HG02759 (cell line): Measurements from ENCODE around the gene ASB10.

Experiments
- ATAC-seq: cut with Tn5 transposase; IDR thresholded peaks from one replicate; pipeline ENCODE4 v1.9.1; 2021; ENCODE audit warnings: mild to moderate bottlenecking, moderate library complexity; ENCODE audit not compliant: unreplicated experiment

ASB10 gene

GRCh38 chr7:151188252-151188542 lies 1.1 kb upstream of the ASB10 start:
- ATAC-seq: no peak

GRCh38 chr7:151187409-151188251 lies 580 bp upstream of the ASB10 start:
- no peak for ATAC-seq

DNA sequence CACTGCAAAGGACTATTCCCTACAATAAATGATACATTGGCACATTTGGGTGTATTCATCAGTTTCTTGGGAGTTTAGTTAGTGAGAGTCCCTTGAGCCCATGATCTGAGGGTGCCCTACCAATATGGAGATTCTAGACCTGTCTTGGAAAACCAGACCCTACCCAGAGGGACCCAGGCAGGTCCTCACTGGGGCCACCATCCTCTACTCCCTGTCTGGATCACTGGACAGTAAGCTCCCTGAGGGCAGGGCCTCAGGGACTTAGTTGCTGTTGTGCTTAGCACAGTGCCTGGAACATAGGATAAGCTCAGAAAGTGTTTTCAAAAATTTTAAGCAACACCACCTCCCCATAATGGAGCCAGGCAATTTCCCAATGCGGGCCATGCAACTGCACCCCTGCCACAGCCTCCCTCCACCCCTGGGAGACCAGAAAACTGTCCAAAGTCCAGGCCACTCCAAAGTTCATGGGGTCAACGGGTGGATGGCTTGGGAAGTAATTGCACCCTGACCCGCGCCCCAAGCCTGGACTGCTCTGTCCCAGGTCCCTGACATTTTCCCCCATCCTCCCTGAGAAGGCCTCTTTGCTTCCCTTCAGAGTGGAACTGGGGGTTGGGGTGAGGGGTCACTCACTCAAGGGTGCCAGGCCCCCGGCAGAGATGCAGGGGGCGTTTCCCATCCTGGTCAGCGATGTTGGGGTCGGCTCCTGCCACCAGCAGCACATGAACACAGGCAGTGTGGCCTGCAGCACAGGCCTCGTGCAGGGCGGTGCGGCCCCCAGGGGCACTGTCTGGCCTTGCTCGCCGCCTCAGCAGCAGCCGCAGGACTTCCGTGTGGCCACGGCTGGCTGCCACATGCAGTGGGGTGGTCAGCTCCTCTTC lies 1.0 kb downstream of the ASB10 start:
- ATAC-seq: no peak

- ATAC-seq: no peak
Observed at GRCh38 chr7:151181011-151181431, 6.0 kb downstream of the ASB10 start.

- ATAC-seq: no peak
Observed at GRCh38 chr7:151179946-151180345, 7.1 kb downstream of the ASB10 start.

DNA sequence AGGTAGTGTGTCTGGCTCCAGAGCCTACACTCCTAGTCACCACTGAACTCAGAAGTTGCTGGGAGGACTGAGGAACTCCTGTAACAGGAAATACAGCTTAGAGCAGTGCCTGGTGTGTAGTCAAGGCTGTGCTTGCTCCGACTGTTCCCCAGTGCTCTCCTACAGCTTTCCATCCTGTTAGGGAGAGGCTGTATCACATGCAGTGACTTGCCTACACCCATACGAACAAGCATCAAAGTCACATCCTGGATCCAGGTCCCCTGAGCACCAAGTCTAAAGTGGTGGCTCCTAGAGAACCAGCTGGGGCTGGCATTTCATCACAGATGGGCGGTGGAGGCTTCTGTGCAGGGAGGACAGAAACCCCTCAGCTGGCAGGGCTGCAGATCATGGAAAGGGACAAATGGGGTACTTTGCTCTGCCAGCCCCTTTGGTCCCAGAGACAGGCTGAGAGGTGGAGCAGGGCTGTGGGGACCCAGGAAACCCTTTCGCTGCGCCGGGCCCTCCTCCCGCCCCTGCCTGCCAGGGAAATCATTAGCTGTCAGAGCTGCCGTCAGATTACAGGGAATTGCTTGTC lies 7.7 kb downstream of the ASB10 start:
- no peak for ATAC-seq

- no peak for ATAC-seq
Observed at GRCh38 chr7:151178831-151179230, 8.2 kb downstream of the ASB10 start.

DNA sequence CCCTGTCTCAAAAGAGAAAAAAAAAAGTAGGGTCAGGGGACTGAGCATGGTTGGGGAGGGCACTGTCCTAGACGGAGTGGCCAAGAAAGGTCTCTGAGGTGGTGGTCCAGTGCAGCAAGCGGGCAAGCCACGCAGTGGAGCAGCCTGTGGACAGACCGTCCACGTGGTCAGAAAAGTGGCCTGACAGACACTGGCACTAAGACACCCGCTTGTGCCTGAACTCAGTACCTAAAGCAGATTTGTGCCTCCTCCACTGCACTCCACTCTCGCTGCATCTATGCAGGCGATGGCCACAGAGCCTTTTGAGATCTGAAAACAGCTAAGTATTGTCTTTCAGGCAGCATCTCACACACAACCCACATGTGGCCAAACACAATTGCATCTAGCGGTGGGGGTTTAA lies 8.8 kb downstream of the ASB10 start:
- no peak for ATAC-seq

DNA sequence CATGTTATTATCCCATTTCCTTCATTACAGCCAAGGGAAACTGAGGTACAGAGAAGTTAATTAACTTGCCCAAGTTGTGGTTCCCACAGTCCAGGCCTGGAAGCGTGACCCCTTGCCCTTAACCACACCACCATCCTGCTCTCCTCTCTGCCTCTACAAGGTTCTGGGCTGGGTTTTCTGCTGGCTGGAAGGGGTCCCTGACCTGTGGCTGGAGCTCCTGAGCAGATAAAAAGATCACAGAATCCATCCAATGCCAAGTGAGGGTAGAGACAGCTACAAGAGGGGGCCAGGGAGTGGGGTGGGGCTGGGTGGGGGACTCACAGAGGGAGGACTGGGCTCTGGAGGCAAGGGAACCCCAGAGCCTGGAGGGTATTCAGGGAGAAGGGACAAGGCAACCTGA lies 9.7 kb downstream of the ASB10 start:
- no peak for ATAC-seq

DNA sequence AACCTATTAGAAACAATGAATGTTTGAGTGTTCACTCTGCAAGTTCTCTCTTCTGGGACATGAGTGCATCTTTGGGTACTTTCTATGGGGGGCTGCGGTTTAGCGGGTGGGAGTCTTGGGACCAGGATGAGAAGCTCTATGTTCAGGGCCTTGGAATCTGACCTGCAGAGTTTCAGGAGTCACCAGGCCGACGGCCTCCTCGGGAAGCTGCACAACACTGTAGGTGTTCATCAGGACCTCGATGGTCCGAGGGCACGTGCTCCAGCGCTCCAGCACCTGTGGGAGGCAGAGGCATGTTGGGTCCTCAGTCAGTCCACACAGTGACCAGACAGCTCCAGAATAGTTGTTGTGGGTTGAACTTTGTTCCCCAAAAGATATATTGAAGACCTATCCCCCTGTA lies 10.6 kb downstream of the ASB10 start:
- ATAC-seq: no peak

GRCh38 chr7:151175793-151176311 lies 11.2 kb downstream of the ASB10 start:
- no peak for ATAC-seq

GRCh38 chr7:151175047-151175792 lies 11.8 kb downstream of the ASB10 start:
- no peak for ATAC-seq

DNA sequence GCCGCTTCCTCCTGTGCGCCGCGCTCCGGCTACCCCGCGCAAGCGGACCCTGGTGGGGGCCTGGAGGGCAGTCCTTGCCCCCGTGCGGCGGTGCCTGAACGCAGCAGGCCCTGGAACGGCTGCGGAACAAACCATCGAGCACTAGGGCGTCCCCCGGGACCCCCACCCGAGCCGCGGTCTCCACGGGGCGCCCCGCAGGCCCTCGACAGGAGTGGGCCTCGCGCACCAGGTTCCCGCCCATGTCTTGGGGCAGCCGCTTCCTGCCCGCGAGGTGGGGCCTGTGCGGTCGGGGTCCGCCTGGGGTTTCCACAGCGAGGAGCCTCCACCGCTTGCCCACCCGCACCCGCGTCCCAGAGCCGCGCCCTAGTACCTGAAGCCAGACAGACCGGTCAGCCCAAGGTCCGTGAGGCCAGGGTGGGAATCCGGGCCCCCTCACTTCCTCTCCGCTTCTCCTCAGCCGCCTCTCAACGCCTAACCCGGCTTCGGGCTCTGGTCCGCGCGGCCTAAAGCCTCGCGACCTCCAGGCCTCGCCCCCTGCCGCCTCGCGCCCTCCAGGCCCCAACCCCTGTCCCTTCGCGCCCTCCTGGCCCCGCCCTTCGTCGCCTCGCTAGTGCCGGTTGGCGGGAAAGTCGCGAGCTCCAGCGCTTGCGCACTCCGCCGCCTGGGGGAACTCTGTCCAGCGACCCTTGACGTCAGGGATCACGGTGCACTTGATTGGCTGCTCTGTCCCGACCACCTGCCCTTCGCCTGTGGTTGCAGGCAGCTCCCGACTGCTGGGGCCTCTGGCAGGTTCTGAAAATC lies 12.6 kb downstream of the ASB10 start:
- ATAC-seq: no peak

DNA sequence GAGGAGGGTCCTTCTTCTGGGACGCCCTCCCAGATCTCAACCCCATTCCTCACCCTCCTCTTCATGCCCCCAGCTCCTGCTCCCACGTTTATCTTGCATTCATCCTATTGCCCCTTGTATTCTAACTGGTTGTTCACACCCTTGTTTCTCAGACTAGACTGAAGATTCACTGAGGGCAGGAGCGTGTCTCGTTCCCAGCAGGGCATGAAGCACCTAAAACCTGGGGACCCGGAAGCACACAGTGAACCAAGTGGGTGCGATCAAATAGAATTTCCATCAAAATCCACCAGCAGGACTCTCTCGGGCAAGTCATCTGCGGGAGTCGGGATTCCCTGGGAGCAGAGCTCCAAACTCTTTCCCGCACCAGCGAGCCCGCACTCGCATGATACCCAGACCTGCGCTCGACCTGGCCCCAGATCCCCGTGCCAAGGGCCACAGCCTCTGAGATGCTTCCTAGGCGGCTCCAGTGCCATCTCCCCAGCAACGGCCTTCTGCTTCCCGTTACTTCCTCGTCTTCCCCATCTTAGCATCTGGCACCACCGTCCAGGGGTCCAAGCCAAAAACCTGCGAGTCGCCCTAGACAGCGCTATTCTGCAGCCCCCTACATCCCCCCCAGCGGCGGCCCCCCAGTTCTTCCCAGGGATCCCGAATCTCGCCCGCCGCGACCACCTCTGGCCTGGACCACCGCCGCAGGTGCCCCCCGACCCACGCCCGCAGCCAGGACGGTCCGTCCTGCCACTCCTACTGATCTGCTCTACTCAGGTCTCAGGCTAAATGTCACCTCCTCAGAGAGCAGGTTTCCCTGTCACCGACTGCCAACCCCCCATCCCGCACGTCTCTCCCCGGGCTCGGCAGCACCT lies 13.4 kb downstream of the ASB10 start:
- ATAC-seq: no peak

- peak; percentile 71 for ATAC-seq
Observed at GRCh38 chr7:151172273-151173141, 14.5 kb downstream of the ASB10 start.

GRCh38 chr7:151168787-151169162 lies 18.3 kb downstream of the ASB10 start:
- ATAC-seq: no peak

GRCh38 chr7:151168003-151168786 lies 18.9 kb downstream of the ASB10 start:
- ATAC-seq: peak; percentile 69
